NCI-H1694 treated with DMSO at 0.1 percent for 48 hours (cell line): ENCODE measurements around the gene CHRNA3.

Source experiments
- DNase-seq: peaks from one replicate; lab custom pipeline; 2025; lab: John Stamatoyannopoulos, UW

CHRNA3 gene

DNA sequence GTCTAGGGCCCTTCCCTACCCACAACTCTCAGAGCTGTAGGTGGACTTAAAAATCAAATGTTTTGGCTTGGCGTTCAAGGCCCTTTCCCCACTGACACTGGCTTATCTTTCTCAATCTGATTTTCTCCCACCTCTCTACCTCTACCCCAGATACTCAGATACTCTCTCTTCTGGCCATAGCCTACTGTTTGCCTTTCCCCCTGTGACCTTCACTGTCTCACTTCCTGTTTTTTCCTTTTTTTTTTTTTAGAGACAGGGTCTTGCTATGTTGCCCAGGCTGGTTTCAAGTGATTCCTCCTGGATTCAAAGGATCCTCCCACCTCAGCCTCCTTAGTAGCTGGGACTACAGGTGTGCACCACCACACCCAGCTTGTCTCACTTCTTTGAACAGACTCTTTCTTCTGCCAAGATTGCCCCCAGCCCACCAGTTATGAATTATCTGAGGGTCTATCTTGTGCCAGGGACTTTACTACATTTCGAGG, 15.6 kb upstream of the CHRNA3 start:
- DNase-seq = no peak

DNA sequence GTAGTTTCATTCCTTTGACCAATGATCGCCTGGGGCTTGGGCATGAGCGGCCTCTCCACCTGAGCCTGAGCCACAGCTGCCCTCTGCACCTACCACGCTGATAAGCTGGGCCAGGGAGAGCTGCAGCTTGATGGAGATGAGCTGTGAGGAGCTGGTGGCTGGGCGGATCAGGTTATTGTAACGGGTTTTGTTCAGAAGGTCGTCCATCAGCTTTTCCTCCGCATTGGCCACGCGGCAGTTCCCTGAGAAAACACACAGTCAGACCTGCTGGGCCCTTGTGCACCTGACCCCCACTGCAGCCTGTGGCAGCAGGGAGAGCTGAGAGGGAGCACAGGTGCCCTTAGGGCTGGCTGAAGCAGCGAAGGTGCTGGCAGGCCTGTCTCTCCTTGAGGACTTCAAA, 14.6 kb upstream of the CHRNA3 start:
- no peak for DNase-seq

GRCh38 chr15:78634210-78635145, 13.7 kb upstream of the CHRNA3 start:
- DNase-seq = no peak

DNA sequence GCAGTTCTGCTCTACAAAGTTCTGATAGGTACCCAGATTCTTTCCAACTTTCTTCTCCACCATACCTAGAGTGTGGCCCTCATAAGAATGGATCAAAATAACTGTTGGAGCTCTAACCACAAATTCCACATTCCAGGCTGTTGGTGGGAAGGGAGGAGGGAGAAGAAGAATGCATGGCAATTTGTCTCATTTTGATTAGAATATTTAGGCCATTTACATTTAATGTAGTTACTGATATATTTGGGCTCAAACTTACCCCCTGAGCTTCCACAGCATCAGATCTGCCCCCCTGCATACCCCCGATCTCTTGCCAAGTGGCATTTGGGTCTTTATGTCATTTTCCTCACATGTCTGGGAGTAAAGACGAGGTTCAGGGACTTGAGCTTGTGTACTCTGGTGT, 12.6 kb upstream of the CHRNA3 start:
- no peak for DNase-seq

- DNase-seq = no peak
These were observed 10.3 kb upstream of the CHRNA3 start for GRCh38 chr15:78630886-78631633.

DNA sequence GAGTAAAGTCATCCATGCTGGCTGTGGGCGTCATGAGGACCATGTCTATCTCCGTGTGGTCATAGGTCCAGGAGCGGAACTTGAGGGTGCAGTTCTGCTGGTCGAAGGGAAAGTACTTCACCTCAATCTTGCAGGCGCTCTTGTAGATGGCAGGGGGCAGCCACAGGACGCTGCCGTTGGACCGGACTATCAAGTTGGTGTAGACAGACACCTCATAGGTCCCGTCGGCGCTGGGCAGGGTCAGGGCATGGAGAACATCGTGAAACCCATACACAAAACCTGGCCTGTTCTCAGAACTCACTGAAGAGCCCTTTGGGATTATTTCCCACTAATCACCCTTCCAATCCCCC, 8.9 kb upstream of the CHRNA3 start:
- DNase-seq = no peak

GRCh38 chr15:78629031-78629715, 8.4 kb upstream of the CHRNA3 start:
- DNase-seq = no peak

GRCh38 chr15:78628227-78628626, 7.4 kb upstream of the CHRNA3 start:
- no peak for DNase-seq

- no peak for DNase-seq
These were observed 6.6 kb upstream of the CHRNA3 start for GRCh38 chr15:78627348-78627747.

DNA sequence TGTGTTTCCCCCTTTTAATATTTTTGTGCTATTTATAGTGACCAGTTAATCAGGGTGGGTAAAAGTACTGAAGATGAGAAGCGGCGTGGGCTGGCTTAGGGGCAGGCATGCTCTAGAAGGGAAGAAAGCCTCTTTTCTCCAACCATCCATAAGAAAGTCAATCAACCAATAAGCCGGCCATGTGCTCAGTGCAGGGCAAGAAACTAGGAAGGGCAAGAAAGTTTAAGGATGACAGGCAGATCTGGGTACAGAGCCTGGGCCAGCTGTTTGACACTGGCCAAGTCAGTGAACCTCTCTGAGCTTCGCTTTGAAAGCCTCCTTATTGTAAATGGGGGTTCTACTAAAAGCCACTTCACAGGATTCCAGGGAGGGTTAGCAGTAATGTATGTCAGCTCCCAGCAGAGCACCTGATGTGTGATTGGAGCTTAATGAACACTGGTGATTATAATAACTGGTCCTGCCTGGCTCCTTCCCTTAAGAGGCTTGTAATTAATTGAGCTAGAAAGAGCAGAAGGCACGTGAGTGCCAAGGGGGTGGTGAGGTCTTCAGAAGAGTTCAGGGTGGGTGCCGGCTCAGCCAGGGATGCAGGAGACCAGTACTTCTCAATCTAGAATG, 5.7 kb upstream of the CHRNA3 start:
- no peak for DNase-seq

DNA sequence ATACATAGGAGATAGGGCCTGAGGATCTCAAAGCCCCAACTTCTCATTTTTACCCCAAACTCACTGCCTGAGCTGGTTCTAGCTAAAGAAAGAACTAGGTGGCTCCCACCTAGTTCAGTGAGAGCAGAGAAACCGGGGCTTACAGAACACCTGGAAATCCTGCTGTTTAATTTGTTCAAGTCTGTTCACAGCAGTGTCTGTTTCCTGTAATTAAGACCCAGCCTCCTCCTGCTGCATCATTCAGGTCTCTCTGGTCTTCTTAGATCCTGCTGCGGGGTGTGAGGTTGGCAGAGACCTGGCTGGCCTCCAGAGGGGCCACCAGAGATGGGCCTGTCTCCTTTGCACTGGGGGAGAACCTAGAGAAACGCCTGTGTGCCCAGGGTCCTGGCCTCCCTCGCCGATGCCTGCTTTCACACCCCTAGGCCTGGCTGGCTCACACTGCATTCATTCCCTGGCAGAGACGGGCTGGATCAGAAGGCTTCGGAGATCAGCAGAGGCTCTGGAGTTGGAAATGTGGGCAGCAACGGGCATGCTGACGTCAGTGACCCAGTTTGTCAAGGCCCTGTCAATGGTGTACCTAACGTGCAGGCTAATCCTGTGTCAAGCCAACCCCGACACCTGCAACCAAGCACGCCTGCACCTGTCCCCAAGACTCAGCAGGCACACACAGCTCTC, 4.9 kb upstream of the CHRNA3 start:
- DNase-seq = no peak

DNA sequence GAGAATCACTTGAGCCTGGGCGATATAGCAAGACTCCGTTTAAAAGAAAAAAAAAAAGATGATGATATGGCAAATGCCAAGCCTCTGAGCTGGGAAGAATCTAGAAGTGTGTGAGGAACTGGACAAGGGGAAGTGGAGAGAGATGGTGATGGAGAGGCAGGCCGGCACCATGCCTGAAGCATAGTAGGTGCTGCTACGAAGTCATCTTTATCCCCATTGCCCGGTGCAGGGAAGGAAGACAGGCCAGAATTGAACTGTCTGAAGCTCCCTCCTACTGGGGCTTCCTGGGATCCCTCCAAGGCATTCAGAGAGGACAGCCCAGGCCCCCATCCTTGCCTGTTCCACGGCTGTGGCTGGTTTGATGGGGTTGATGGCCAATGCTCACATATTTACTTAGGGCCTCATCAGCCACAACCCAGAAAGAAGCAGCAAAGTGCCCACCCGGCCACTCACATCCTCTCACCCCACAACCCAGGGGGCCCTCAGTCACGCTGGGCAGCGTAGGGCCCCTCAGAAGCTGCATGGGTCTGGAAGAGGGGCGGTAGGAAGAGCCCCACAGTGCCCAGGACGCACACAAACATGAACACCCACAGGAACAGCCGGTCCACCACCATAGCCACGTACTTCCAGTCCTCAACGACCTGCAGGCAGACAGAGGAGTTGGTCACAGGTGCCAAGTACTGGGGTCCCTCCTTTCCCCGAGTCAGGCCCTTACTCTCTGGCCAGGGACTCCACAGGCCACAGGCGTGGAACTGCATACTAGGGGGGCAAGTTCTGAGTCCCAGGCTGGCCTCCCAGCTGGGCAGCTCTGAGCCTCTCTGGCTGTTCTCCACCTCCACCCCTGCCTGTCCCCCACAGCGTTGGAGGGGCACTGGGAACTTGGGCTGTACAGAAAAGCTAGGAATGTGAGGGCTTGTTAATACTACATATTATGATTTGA, 4.1 kb upstream of the CHRNA3 start:
- DNase-seq = no peak

GRCh38 chr15:78623786-78624497, 3.1 kb upstream of the CHRNA3 start:
- no peak for DNase-seq

GRCh38 chr15:78621810-78622402, 1.1 kb upstream of the CHRNA3 start:
- DNase-seq = no peak

GRCh38 chr15:78620021-78620526, 722 bp downstream of the CHRNA3 start:
- DNase-seq = peak; percentile 35

- DNase-seq = no peak
These were observed 1.5 kb downstream of the CHRNA3 start for GRCh38 chr15:78619022-78619950.

DNA sequence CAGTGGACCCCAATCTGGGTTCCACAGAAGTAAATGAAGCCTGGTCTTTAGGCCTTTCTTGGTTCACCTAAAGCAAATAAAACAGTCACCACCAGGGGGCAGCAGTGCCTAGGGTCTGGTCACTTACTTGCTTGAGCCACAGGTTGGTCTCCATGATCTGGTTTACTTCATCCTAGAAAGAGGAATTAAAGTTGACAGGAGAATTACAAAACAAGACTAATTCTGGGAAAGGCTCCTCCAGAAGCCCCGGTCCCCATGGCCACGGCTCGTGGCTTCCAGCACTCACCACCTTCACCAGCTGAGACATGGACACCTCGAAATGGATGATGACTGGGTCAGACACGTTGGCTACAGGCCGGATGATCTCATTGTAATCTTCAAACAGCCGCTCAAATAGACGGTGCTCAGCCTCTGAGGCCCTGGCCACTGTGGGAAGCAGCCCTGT, 2.3 kb downstream of the CHRNA3 start:
- DNase-seq = peak; percentile 64

GRCh38 chr15:78618064-78618463, 2.7 kb downstream of the CHRNA3 start:
- DNase-seq = no peak
